ENCODE data around the gene ABL1.

Gene ABL1

DNA sequence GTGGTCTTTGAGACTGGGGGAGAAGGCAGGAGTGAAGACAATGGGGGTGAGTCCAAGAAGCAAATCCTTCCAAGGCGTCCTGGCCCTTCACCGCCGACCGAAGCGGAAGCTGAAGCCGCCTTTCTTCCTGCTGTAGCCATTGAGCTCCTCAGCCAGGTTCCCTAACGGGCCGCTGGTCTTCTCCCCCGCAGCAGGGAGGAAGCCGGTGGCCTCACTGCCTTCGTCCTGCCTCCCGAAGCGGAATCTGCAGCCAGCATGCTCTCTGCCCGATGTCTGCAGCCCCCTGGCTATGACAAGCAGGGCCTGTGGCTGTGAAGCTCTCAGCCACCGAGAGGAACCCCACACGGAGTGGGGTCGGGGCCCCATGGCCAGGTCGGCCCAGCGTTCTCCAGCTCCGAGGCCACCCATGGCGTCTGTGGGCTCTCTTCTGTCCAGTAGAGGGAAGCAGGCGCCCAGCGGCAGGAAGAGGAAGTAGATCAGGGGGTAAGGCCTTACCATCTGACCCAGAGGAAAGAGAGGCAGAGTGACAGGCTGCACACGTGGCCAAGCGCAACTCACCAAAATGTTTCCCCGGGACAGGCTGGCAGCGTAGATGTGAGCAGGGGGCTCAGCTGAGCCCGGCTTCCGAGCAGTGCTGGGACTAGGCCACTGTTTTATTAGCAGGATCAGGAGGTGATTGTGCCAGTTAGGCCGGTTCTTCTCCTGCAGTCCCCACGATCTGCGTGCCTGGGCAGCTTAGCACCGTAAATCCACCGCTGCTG lies 58.5 kb downstream of the ABL1 start:
- Histone ChIP-seq H3K27ac (ENCODE audit: low read length) (no peak overlapping the region), H3K4me3 (ENCODE audit: low read depth in 1 of 2, low read length in 2 of 2) (no peak overlapping the region), H2AFZ (ENCODE audit: low read depth, low read length) (no peak overlapping the region), H3K27me3 (ENCODE audit: insufficient read depth, low read length, poor library complexity) (no peaks in the 10 kb centered on the region), H3K4me2 (ENCODE audit: insufficient read depth, low read length) (no peak overlapping the region), H3K9me3 (ENCODE audit: insufficient read depth, low read length, severe bottlenecking) (no peaks in the 10 kb centered on the region), H4K20me1 (ENCODE audit: insufficient read depth, low read length) (peaks cover 9% of the 10 kb centered on the region), H3K79me2 (ENCODE audit: insufficient read depth, low read length) (no peaks in the 10 kb centered on the region), H3K36me3 (ENCODE audit: insufficient read depth, low read length) (peaks cover 32% of the 10 kb centered on the region), H3K4me1 (ENCODE audit: insufficient read depth, low read length) (no peaks in the 10 kb centered on the region), H3K9ac (ENCODE audit: low read depth, low read length) (no peak overlapping the region)
- ATAC-seq (ENCODE audit: insufficient read depth, low read depth), result no peak
- DNase-seq, result no peak
- no peak for TF ChIP-seq EZH2 (IDR thresholded peaks at IDR 0.05; ENCODE audit: borderline replicate concordance, low read depth, low read length, severe bottlenecking)
- TF ChIP-seq, protein P1, sequence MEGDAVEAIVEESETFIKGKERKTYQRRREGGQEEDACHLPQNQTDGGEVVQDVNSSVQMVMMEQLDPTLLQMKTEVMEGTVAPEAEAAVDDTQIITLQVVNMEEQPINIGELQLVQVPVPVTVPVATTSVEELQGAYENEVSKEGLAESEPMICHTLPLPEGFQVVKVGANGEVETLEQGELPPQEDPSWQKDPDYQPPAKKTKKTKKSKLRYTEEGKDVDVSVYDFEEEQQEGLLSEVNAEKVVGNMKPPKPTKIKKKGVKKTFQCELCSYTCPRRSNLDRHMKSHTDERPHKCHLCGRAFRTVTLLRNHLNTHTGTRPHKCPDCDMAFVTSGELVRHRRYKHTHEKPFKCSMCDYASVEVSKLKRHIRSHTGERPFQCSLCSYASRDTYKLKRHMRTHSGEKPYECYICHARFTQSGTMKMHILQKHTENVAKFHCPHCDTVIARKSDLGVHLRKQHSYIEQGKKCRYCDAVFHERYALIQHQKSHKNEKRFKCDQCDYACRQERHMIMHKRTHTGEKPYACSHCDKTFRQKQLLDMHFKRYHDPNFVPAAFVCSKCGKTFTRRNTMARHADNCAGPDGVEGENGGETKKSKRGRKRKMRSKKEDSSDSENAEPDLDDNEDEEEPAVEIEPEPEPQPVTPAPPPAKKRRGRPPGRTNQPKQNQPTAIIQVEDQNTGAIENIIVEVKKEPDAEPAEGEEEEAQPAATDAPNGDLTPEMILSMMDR (IDR thresholded peaks at IDR 0.05; ENCODE audit: borderline replicate concordance, extremely low read depth, low read length, poor library complexity, severe bottlenecking), result no peak

GRCh38 chr9:130894546-130894945 lies 59.5 kb downstream of the ABL1 start:
- ATAC-seq (ENCODE audit: insufficient read depth, low read depth), result no peak
- no peak for TF ChIP-seq EZH2 (IDR thresholded peaks at IDR 0.05; ENCODE audit: borderline replicate concordance, low read depth, low read length, severe bottlenecking)
- TF ChIP-seq, protein P1 (IDR thresholded peaks at IDR 0.05; ENCODE audit: borderline replicate concordance, extremely low read depth, low read length, poor library complexity, severe bottlenecking), result no peak
- H4K20me1 ChIP-seq (ENCODE audit: insufficient read depth, low read length), result peaks cover 9% of the 10 kb centered on the region
- H3K9ac ChIP-seq (ENCODE audit: low read depth, low read length), result no peak overlapping the region
- no peaks in the 10 kb centered on the region for H3K27me3 ChIP-seq (ENCODE audit: insufficient read depth, low read length, poor library complexity)
- no peaks in the 10 kb centered on the region for H3K79me2 ChIP-seq (ENCODE audit: insufficient read depth, low read length)
- no peak overlapping the region for H3K4me3 ChIP-seq (ENCODE audit: low read depth in 1 of 2, low read length in 2 of 2)
- no peak overlapping the region for H3K4me2 ChIP-seq (ENCODE audit: insufficient read depth, low read length)
- H3K27ac ChIP-seq (ENCODE audit: low read length), result no peak overlapping the region
- peaks cover 25% of the 10 kb centered on the region for H3K36me3 ChIP-seq (ENCODE audit: insufficient read depth, low read length)
- no peak overlapping the region for H2AFZ ChIP-seq (ENCODE audit: low read depth, low read length)
- no peaks in the 10 kb centered on the region for H3K9me3 ChIP-seq (ENCODE audit: insufficient read depth, low read length, severe bottlenecking)
- no peak for DNase-seq
- H3K4me1 ChIP-seq (ENCODE audit: insufficient read depth, low read length), result no peaks in the 10 kb centered on the region

- TF ChIP-seq, protein P1 (IDR thresholded peaks at IDR 0.05; ENCODE audit: borderline replicate concordance, extremely low read depth, low read length, poor library complexity, severe bottlenecking), result no peak
- TF ChIP-seq EZH2 (IDR thresholded peaks at IDR 0.05; ENCODE audit: borderline replicate concordance, low read depth, low read length, severe bottlenecking), result no peak
- no peak overlapping the region for H3K4me2 ChIP-seq (ENCODE audit: insufficient read depth, low read length)
- DNase-seq (no peak), ATAC-seq (ENCODE audit: insufficient read depth, low read depth) (no peak)
- peaks cover 23% of the 10 kb centered on the region for H3K36me3 ChIP-seq (ENCODE audit: insufficient read depth, low read length)
- no peak overlapping the region for H3K9ac ChIP-seq (ENCODE audit: low read depth, low read length)
- H3K27me3 ChIP-seq (ENCODE audit: insufficient read depth, low read length, poor library complexity), result no peaks in the 10 kb centered on the region
- no peak overlapping the region for H3K27ac ChIP-seq (ENCODE audit: low read length)
- no peak overlapping the region for H2AFZ ChIP-seq (ENCODE audit: low read depth, low read length)
- H3K4me3 ChIP-seq (ENCODE audit: low read depth in 1 of 2, low read length in 2 of 2), result no peak overlapping the region
- no peaks in the 10 kb centered on the region for H3K4me1 ChIP-seq (ENCODE audit: insufficient read depth, low read length)
- H3K79me2 ChIP-seq (ENCODE audit: insufficient read depth, low read length), result no peaks in the 10 kb centered on the region
- no peaks in the 10 kb centered on the region for H3K9me3 ChIP-seq (ENCODE audit: insufficient read depth, low read length, severe bottlenecking)
- peaks cover 9% of the 10 kb centered on the region for H4K20me1 ChIP-seq (ENCODE audit: insufficient read depth, low read length)
Observed at GRCh38 chr9:130895038-130895437, 60.0 kb downstream of the ABL1 start.
